Activated naive CD8-positive, alpha-beta T cell treated with anti-CD3 and anti-CD28 coated beads, Interleukin-2, amount 10 ng/mL, durations not matched to agents 7 days and 5 days (primary cell): ENCODE data around the gene CATSPERD. TPM values are rescaled to one million over a fixed set of nuclear protein-coding genes. Genes with fewer than 3 reads are reported as not detected.
"Not testable (repeated sequence)": the region's sequence is repeated elsewhere in the genome, so short reads cannot be mapped to it uniquely, and the experiment has no call there.

Experiments
- ATAC-seq: fragments of 150-1000 bp; cut with Tn5 transposase; one replicate; pipeline ENCODE4 v1.10.0; 2021; ENCODE audit warnings: low read depth, moderate library complexity
- POLR2A ChIA-PET: fragments of 350-600 bp; sonication (Branson Sonifier 250); formaldehyde crosslinking; loops from one replicate; lab custom pipeline; 2021; ENCODE audit warnings: antibody characterized with exemption; lab: Charles Lee
- DNase-seq: peaks from one replicate; pipeline ENCODE4 v3.0.0; 2021
- H3K27ac Mint-ChIP-seq: one replicate; pipeline ENCODE4 v1.8.0; 2022; ENCODE audit warnings: mild to moderate bottlenecking, mixed read lengths
- H3K27me3 Mint-ChIP-seq: one replicate; pipeline ENCODE4 v1.8.0; 2022; ENCODE audit warnings: mild to moderate bottlenecking, moderate library complexity, mixed read lengths
- H3K36me3 Mint-ChIP-seq: one replicate; pipeline ENCODE4 v1.8.0; 2021; ENCODE audit warnings: mild to moderate bottlenecking, mixed read lengths
- H3K4me1 Mint-ChIP-seq: one replicate; pipeline ENCODE4 v1.8.0; 2021; ENCODE audit warnings: mixed read lengths
- H3K4me3 Mint-ChIP-seq: one replicate; pipeline ENCODE4 v1.8.0; 2022; ENCODE audit warnings: mild to moderate bottlenecking, moderate library complexity, mixed read lengths
- H3K9me3 Mint-ChIP-seq: one replicate; pipeline ENCODE4 v1.8.0; 2021; ENCODE audit warnings: mixed read lengths
- total RNA-seq, 2 experiments: library from RNA; stranded (reverse); gene quantifications; one replicate each; pipeline ENCODE4 v1.2.3, GENCODE V29; 2021

Gene CATSPERD
- total RNA-seq, 2 experiments from 2014 or later = not detected

GRCh38 chr19:5744999-5745398, 24.6 kb downstream of the CATSPERD start:
- H3K36me3 Mint-ChIP-seq, ATAC-seq, H3K27me3 Mint-ChIP-seq, H3K4me3 Mint-ChIP-seq, H3K4me1 Mint-ChIP-seq, POLR2A ChIA-PET, DNase-seq, H3K9me3 Mint-ChIP-seq, H3K27ac Mint-ChIP-seq: not testable (repeated sequence)

GRCh38 chr19:5748920-5749319, 28.5 kb downstream of the CATSPERD start:
- ATAC-seq, H3K36me3 Mint-ChIP-seq, H3K27me3 Mint-ChIP-seq, H3K4me3 Mint-ChIP-seq, H3K4me1 Mint-ChIP-seq, DNase-seq, H3K9me3 Mint-ChIP-seq, H3K27ac Mint-ChIP-seq: not testable (repeated sequence)
- POLR2A ChIA-PET = interaction anchor here (0.6 kb wide), 1 partner anchor 48 kb away, joined by 5 read pairs; no protein-coding TSS in a partner anchor

GRCh38 chr19:5749505-5749904, 29.1 kb downstream of the CATSPERD start:
- Mint-ChIP-seq H3K27me3 (peaks cover 2% of the 10 kb centered on the region), H3K4me1 (peaks cover 1% of the 10 kb centered on the region), H3K4me3 (no peak overlapping the region), H3K9me3 (no peaks in the 10 kb centered on the region), H3K27ac (no peak overlapping the region), H3K36me3 (no peaks in the 10 kb centered on the region)
- POLR2A ChIA-PET = no interaction called here
- no peak for DNase-seq
- ATAC-seq = no peak

- DNase-seq (no peak), ATAC-seq (no peak)
- Mint-ChIP-seq H3K36me3 (no peaks in the 10 kb centered on the region), H3K9me3 (no peaks in the 10 kb centered on the region), H3K4me3 (no peak overlapping the region), H3K27me3 (peaks cover 2% of the 10 kb centered on the region), H3K4me1 (peaks cover 1% of the 10 kb centered on the region), H3K27ac (no peak overlapping the region)
- POLR2A ChIA-PET = interaction anchor here (0.7 kb wide), 1 partner anchor 72 kb away, joined by 7 read pairs; no protein-coding TSS in a partner anchor
These were observed 31.3 kb downstream of the CATSPERD start for GRCh38 chr19:5751709-5752108.

GRCh38 chr19:5753743-5754142, 33.3 kb downstream of the CATSPERD start:
- ATAC-seq (no peak), DNase-seq (no peak)
- Mint-ChIP-seq H3K4me1 (peaks cover 1% of the 10 kb centered on the region), H3K27ac (no peak overlapping the region), H3K9me3 (no peaks in the 10 kb centered on the region), H3K36me3 (no peaks in the 10 kb centered on the region), H3K27me3 (peaks cover 4% of the 10 kb centered on the region), H3K4me3 (no peak overlapping the region)
- POLR2A ChIA-PET = no interaction called here

- no peaks in the 10 kb centered on the region for H3K4me1 Mint-ChIP-seq
- DNase-seq (no peak), ATAC-seq (no peak)
- POLR2A ChIA-PET = no interaction called here
- H3K4me3 Mint-ChIP-seq = no peak overlapping the region
- no peak overlapping the region for H3K27ac Mint-ChIP-seq
- peaks cover 2% of the 10 kb centered on the region for H3K27me3 Mint-ChIP-seq
- peaks cover 4% of the 10 kb centered on the region for H3K9me3 Mint-ChIP-seq
- H3K36me3 Mint-ChIP-seq = no peaks in the 10 kb centered on the region
These were observed 42.3 kb downstream of the CATSPERD start for GRCh38 chr19:5762608-5763217.

- Mint-ChIP-seq H3K4me3 (no peak overlapping the region), H3K9me3 (peaks cover 4% of the 10 kb centered on the region), H3K4me1 (no peaks in the 10 kb centered on the region), H3K27ac (no peak overlapping the region), H3K36me3 (no peaks in the 10 kb centered on the region), H3K27me3 (no peaks in the 10 kb centered on the region)
- no peak for DNase-seq
- POLR2A ChIA-PET = no interaction called here
- ATAC-seq = no peak
These were observed 44.8 kb downstream of the CATSPERD start for GRCh38 chr19:5765220-5765619.

- H3K27me3 Mint-ChIP-seq = peaks cover 2% of the 10 kb centered on the region
- ATAC-seq = no peak
- no peak overlapping the region for H3K4me3 Mint-ChIP-seq
- H3K36me3 Mint-ChIP-seq = no peaks in the 10 kb centered on the region
- no peaks in the 10 kb centered on the region for H3K9me3 Mint-ChIP-seq
- no peak overlapping the region for H3K27ac Mint-ChIP-seq
- no peaks in the 10 kb centered on the region for H3K4me1 Mint-ChIP-seq
- no peak for DNase-seq
- POLR2A ChIA-PET = interaction anchor here (0.6 kb wide), 1 partner anchor 58 kb away, joined by 3 read pairs; no protein-coding TSS in a partner anchor
These were observed 47.5 kb downstream of the CATSPERD start for GRCh38 chr19:5767949-5768348.

- Mint-ChIP-seq H3K9me3 (no peaks in the 10 kb centered on the region), H3K4me3 (no peak overlapping the region), H3K27ac (no peak overlapping the region), H3K4me1 (no peaks in the 10 kb centered on the region), H3K36me3 (no peaks in the 10 kb centered on the region), H3K27me3 (peaks cover 2% of the 10 kb centered on the region)
- no peak for ATAC-seq
- no peak for DNase-seq
- POLR2A ChIA-PET = interaction anchor here (1.0 kb wide), 1 partner anchor 38 kb away, joined by 3 read pairs; no protein-coding TSS in a partner anchor
These were observed 52.0 kb downstream of the CATSPERD start for GRCh38 chr19:5772416-5772815.

GRCh38 chr19:5773276-5773675, 52.8 kb downstream of the CATSPERD start:
- no peaks in the 10 kb centered on the region for H3K4me1 Mint-ChIP-seq
- H3K27me3 Mint-ChIP-seq = peaks cover 2% of the 10 kb centered on the region
- H3K4me3 Mint-ChIP-seq = no peak overlapping the region
- no peak overlapping the region for H3K27ac Mint-ChIP-seq
- no peaks in the 10 kb centered on the region for H3K9me3 Mint-ChIP-seq
- ATAC-seq = no peak
- no peaks in the 10 kb centered on the region for H3K36me3 Mint-ChIP-seq
- POLR2A ChIA-PET = no interaction called here
- DNase-seq = no peak

GRCh38 chr19:5774921-5775320, 54.5 kb downstream of the CATSPERD start:
- POLR2A ChIA-PET = no interaction called here
- no peak for ATAC-seq
- no peak overlapping the region for H3K4me3 Mint-ChIP-seq
- no peaks in the 10 kb centered on the region for H3K4me1 Mint-ChIP-seq
- H3K9me3 Mint-ChIP-seq = no peaks in the 10 kb centered on the region
- no peak overlapping the region for H3K27ac Mint-ChIP-seq
- H3K27me3 Mint-ChIP-seq = peaks cover 2% of the 10 kb centered on the region
- no peaks in the 10 kb centered on the region for H3K36me3 Mint-ChIP-seq
- DNase-seq = no peak

- Mint-ChIP-seq H3K9me3 (no peaks in the 10 kb centered on the region), H3K27me3 (peaks cover 2% of the 10 kb centered on the region), H3K4me1 (no peaks in the 10 kb centered on the region), H3K27ac (no peak overlapping the region), H3K36me3 (no peaks in the 10 kb centered on the region), H3K4me3 (no peak overlapping the region)
- DNase-seq (no peak), ATAC-seq (no peak)
- POLR2A ChIA-PET = interaction anchor here (0.6 kb wide), 1 partner anchor 156 kb away, joined by 3 read pairs; no protein-coding TSS in a partner anchor
These were observed 55.4 kb downstream of the CATSPERD start for GRCh38 chr19:5775668-5776309.

GRCh38 chr19:5778402-5778801, 58.0 kb downstream of the CATSPERD start:
- H3K4me3 Mint-ChIP-seq = no peak overlapping the region
- no peaks in the 10 kb centered on the region for H3K4me1 Mint-ChIP-seq
- DNase-seq (no peak), ATAC-seq (no peak)
- no peaks in the 10 kb centered on the region for H3K36me3 Mint-ChIP-seq
- H3K9me3 Mint-ChIP-seq = no peaks in the 10 kb centered on the region
- no peak overlapping the region for H3K27ac Mint-ChIP-seq
- POLR2A ChIA-PET = no interaction called here
- no peaks in the 10 kb centered on the region for H3K27me3 Mint-ChIP-seq

- H3K36me3 Mint-ChIP-seq, H3K27me3 Mint-ChIP-seq, DNase-seq, H3K27ac Mint-ChIP-seq, ATAC-seq, H3K4me3 Mint-ChIP-seq, H3K9me3 Mint-ChIP-seq, H3K4me1 Mint-ChIP-seq: not testable (repeated sequence)
- POLR2A ChIA-PET = interaction anchor here (0.9 kb wide), 1 partner anchor 123 kb away, joined by 4 read pairs; the partner anchor contains the start of gene NDUFA11
These were observed 60.5 kb downstream of the CATSPERD start for GRCh38 chr19:5780916-5781315.
